Fibroblast of peridontal ligament (primary cell): ENCODE results near the gene KRTAP10-5.
"Not testable (repeated sequence)": the region's sequence is repeated elsewhere in the genome, so short reads cannot be mapped to it uniquely, and the experiment has no call there.

ENCODE experiments used
- DNase-seq: peaks from one replicate; pipeline ENCODE4 v3.0.0-alpha.2; 2010; ENCODE audit errors: extremely low read depth

KRTAP10-5 gene

DNA sequence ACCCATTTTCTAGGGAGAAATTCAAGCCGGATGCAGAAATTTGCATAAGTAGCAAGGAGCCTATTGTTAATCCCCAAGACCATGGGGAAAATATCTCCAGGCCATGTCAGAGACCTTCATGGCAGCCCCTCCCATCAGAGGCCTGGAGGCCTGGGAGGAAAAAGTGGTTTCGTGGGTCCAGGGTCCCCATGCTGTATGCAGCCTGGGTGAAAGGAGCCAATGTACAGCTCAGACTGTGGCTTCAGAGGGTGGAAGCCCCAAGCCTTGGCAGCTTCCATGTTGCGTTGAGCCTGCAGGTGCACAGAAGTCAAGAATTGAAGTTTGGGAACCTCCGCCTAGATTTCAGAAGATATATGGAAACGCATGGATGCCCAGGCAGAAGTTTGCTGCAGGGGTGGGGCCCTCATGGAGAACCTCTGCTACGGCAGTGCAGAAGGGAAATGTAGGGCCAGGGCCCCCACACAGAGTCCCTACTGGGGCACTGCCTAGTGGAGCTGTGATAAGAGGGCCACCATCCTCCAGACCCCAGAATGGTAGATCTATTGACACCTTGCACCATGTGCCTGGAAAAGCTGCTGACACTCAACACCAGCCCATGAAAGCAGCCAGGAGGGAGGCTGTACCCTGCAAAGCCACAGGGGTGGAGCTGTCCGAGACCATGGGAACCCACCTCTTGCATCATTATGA, 29.9 kb upstream of the KRTAP10-5 start:
- not testable (repeated sequence) for DNase-seq

DNA sequence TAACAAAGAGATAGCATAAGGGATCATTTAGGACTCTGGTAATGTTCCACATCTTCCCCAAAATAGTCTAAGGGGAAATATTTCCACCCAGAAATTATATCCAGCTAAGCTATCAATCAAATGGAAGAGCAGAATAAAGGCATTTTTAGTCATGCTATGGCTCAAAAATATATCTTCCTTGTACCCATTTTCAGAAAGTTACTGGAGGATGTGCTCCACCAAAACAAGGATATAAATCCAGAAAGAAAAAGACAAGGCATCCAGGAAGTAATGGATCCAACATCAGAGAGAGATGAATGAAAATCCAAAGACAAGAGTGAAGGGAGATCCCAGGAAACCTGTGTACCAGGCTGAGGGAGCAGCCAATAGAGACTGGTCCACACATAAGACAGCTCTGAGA, 28.8 kb upstream of the KRTAP10-5 start:
- DNase-seq, result no peak

DNA sequence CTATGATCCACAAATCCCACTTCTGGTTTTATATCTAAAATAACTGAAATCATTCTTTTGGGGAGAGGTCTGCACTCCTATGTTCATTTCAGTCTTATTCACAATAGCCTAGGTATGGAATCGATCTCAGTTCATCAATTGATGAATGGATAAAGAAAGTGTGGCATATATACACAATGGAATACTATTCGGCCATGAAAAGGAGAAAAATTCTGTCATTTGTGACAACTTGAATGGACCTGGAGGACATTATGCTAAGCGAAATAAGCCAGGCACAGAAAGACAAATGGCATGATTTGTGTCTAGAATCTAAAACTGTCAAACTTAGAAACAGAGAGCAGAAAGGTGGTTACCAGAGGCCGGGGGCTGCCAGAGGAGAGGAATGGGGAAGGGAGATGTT, 26.1 kb upstream of the KRTAP10-5 start:
- no peak for DNase-seq

DNA sequence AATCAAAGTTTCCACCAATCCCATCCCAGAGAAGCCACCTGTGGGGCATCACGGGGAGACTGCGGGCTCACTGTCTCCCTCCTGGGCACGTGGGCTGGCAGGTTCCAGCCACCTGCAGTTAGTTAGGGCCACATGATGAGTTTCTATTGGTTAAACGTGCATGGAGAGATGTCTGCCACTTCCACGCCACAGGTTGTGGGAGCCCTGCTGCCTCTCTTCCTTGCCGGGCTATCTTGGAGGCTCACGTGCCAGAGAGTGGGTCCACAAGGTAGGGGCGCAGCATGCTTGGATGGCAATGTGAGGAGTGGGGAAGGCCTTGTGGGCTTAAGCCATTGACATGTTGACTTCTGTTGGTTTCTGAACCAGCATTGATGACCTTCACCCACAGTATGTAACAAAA, 23.5 kb upstream of the KRTAP10-5 start:
- DNase-seq, result no peak

DNA sequence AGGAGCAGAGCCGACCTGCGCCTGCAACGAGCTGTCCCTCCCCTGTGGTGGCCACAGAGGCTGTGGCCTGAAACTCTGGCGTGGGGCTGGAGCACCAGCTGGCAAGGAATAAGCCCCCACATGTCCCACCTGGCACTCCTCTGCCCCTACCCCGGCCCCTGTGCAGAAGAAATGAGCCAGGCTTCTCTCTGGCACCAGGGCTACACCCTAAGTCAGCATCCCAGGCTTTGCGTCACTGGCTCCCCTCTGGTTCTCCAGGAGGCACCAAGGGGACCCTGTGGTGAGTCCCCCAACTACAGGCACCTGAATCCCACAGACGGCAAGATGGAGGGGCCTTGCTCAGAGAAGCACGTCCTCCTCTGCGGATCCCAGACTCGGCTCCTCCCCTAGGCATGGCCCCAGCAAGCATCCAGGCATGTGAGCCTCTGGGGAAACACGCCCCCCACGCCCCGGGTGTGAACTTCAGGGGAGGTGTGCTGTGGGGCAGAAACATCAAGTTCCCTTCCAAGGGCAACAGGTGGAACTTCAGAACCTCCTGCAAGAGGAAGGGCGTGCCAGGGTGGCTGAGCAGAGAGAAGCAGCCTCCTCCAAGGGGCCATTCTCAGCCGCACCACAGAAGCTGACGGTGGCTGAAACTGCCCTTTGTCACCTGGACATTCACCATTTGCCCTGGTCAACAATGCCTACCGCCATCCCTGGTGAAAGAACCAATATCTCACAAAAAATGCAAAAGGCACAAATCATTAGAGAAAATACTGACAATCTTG, 22.9 kb upstream of the KRTAP10-5 start:
- no peak for DNase-seq

DNA sequence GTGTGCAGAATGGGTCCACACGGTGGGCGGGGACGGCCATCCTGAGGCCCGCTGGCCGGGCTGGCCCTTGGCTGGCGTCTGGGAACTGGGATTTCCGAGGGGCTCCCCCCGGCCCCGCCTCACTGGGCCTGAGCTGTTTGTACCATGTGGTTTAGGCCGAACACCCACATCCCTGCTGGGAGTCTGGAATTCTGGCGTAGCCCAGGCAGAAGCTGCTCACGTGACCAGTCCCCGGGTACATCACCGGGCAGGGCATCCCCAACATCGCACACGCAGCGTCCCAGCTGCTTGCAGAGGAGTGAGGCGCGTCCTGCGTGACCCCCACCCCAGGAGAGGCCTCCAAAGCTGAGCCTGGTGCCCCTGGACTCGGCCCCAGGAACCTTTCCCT, 22.1 kb upstream of the KRTAP10-5 start:
- DNase-seq, result no peak

DNA sequence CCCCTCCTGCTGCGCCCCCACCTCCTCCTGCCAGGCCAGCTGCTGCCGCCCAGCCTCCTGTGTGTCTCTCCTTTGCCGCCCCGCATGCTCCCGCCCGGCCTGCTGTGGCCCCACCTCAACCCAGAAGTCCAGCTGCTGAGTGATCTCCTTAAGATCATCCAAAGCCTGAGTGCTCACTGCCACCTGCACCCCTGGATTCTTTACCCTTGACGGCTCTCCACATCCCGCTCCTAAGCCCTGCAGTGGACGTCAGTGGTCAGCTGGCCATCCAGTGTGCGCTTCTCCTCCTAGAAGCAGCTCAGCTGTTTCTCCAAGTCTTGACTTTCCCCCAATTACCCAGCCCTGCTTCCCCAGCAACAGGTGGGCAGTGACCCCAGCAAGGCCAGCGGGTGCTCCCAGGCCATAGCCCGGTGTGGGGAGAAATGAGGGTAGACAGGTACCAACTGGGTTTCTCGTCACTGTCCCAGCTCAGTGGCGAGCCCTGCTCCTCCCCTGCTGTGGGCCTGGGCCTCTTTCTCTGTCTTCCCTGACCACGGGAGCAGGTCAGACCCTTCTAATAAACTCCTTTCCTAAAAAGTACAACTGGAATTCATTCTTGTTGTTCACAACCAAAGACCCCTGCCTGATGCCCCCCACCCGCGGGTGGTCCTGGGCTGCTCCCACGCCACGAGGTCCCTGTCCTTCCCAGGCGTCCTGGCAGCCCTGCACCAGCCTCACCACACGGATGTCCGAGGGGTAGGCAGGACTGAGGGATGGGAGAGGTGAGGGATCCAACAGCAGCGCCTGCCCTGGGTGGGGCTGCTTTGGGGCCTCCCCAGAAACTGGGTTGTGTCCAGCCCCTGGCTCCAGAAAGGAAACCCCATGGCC, 21.4 kb upstream of the KRTAP10-5 start:
- DNase-seq, result no peak

DNA sequence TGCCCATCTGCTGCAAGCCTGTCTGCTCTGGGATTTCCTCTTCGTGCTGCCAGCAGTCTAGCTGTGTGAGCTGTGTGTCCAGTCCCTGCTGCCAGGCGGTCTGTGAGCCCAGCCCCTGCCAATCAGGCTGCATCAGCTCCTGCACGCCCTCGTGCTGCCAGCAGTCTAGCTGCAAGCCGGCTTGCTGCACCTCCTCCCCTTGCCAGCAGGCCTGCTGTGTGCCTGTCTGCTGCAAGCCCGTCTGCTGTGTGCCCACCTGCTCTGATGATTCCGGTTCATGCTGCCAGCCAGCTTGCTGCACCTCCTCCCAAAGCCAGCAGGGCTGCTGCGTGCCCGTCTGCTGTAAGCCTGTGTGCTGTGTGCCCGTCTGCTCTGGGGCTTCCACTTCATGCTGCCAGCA, 20.7 kb upstream of the KRTAP10-5 start:
- DNase-seq, result not testable (repeated sequence)

DNA sequence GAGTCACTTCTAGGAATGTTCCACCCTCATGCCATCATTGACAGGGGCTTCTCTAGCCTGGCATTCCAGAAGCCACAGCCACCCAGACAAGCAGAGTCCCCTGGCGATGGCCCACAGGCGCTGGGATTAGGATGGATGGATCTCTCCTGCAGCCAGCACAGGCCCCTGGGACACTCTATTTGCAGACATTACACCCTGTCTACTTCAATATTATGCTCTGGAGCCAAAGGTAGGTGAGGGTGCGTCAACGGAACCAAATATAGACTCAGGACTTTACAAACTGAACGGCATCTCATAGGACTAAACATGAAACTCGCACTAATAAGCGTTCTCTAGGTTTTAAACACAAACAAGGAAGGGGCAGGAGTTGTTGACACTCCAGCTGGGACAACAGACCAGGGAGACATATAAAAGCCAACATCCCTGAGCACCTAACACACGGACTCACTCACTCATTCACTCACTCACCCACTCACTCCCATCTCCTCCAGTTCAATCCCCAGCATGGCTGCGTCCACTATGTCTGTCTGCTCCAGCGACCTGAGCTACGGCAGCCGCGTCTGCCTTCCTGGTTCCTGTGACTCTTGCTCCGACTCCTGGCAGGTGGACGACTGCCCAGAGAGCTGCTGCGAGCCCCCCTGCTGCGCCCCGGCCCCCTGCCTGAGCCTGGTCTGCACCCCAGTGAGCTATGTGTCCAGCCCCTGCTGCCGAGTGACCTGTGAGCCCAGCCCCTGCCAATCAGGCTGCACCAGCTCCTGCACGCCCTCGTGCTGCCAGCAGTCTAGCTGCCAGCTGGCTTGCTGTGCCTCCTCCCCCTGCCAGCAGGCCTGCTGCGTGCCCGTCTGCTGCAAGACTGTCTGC, 19.9 kb upstream of the KRTAP10-5 start, which contains the start of gene KRTAP10-7:
Gene KRTAP10-7, plus strand, starts transcription at position 480 of the 861 bp plus-strand sequence. Its CDS starts 25 bp downstream, at position 505.
- not testable (repeated sequence) for DNase-seq

DNA sequence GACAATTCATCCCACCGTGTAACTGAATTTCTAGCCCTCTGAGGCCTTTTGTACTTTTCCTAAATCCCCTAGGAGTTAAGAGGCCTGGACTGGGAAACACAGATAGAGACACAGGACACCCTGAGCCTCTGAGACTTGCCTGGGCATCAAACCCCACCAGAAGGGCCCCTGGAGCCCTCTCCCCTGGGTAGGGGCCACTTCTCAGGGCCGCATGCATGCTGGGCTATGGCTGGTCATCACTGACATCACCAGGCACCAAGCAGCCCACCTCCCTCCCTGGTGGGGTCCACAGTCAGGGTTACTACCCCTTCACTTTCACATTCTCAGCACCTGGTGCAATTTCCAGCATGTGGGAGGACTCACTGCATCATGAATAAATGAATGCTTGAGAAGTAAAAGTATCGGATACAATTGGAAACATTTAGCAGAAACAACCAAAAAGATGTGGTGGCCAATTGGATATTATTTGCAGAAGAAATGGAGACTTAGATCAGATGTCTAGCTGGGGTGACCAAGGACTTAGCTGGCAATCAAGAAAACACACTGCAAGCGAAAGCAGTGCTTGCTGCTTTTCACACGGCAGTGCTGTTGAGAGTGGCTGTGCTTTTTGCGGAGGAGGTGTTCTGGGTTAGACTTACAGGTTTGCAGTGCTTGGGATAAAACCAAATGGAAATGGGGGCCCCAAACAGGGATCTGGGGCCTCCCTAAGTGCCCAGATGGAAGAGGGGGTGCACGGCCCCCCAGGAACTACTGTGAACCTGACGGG, 19.0 kb upstream of the KRTAP10-5 start:
- no peak for DNase-seq

DNA sequence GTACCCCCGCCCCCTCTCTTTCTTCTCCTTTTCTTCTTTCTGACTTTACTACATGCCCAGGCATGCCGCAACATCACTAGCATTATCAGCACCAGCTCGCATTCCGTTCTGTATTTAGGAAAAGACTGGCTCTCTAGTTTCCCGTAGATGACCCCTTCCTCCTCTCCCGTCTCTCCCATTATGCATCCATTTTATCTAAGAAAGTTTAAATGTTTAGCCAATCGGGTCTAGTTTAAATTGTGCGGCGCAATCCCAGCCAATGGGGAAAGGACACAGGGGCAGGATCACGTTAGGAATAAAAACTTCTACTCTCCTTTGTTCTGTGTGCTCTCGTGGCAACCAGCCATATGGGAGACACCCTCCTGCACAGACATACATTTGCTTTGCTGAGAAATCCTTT, 17.7 kb upstream of the KRTAP10-5 start:
- no peak for DNase-seq

DNA sequence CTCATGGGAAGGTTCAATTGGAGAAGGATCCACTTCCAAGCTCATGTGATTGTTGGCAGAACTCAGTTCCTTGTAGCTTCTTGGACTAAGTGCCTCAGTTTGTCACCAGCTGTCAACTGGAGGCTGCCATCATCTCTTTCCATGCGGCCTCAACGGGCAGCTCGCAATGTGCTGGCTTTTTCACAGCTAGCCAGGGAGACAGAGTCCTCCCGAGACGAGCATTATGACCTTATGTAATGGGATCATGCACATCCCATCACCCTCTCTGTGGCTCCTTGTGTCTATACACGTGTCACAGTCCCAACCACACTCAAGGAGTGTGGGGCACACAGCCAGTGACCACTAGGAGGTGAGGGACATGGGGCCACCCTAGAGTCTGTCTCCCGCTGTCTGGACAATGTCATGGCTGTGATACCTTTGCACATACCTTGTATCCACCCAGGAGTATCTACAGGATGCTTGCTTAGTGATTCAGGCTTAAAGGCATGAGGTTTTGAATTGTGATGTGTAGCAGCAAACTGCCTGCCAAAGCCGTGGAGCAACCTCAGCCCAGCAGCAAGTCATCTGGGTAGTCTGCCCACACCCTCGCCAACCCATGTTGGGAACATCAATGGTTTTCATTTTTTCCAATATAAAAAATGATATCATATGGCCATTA, 15.8 kb upstream of the KRTAP10-5 start:
- DNase-seq, result no peak

DNA sequence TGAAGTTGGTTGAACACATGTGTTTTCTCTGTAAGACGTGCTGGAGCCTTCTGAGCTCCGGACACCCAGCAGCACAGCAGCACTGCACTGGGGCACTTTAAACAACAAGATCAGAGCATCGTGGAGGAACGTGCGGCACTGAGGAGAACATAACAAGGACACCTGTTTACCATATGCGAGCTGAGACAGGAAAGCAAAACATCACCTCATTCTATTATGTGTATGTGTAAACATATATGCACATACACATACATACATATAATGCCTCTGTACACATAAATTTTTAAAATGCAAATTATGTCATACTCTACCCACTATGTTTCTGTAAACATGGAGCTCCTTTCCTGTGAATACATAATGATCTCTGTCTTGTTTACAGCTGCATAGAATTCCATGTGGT, 15.1 kb upstream of the KRTAP10-5 start:
- no peak for DNase-seq

DNA sequence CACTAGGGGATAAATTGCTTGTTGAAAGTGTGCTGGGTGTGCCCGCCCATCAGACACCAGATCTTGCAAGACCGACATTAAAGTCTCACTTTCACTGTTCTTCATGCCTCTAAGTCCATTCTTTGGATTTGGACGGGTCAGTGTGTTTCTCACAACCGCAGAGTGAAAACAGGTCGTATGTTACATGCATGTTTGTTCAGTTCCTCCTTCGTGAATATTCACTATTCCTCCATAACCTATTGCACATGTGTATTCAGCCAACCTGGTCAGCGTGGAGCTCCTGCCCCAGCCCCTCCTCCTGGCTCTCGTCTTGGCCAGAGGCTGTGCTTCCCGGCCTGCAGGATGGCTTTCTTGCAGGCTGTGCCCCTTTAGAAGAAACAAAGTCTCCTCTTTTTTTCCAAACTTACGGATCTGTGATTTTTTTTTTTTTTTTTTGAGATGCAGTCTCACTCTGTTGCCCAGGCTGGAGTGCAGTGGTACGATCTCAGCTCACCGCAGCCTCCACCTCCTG, 14.1 kb upstream of the KRTAP10-5 start:
- no peak for DNase-seq

DNA sequence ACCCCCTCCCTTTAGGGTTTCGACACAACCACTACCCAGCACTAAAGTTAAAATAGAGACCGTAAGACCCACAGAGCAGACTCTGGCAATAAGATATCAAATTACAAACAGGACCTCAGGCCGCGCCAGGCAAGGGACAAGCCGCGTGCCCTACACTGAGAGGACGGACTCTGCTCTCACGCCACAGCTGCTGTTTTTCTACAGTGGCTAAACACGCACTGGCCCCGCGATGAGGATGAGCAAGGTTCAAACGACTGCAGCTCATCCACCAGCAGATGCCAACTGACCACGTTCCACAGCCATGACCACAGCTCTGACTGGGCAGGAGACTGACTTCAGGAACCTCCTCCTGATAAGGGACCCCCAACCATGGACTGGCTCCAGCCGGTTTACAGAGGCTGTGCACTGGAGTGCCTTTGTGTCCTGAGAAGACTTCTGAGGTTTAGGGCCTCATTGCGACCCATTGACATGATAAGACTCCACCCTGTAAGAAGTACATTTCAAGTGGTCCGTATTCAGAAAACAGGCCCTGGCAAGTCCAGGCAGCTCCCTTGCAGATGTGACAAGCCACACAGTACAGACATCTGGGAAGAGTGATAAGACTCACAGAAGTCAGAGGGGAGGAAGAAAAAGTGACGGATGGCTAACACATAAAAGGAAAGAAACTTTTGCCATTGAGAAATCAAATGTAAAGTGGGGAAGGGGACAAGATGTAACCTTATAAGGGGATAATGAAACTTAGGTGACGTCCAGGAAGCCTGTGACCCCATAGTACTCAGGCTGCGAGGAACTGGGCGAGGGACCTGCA, 13.4 kb upstream of the KRTAP10-5 start:
- no peak for DNase-seq

DNA sequence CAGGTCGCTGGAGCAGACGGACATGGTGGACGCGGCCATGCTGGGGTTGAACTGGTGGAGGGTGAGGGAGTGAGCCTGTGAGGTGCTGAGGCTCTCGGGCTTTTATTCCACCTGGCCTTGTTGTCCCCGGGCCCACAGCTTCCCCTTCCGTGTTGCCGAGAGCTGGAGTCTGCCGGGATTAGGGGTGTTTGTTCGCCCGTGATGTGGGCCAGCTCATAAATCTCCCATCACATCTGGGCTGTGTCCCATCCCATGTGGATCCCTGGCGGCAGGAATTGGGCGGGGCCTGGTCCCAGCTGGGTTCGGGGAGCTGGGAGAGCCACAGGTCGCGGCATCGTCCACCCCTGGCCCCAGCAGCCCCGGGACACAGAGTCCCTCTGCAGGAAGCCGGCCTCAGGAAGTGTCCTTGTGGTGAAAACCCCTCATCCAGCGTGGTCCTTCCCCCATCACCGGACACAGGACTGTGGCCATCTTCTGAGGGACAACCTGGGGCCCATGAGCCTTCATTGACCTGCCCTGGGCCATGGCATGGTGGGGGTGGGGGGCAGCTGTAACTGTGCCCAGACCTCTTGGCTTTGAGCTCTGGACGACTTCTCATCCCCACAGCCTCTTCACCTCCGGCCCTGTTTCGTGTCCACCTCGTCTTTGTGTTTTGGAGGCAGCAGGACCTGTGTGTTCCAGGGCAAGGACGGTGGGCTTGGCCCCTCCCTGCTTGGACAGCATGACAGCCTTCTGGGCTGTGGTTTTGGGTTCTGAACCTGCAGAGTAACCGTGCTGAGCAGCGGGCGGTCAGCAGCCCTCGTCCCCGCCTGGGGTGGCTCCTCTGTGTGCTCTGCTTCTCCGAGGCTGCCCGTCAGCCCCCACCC, 12.3 kb upstream of the KRTAP10-5 start, which contains the start of gene KRTAP10-6:
Gene KRTAP10-6, minus strand, starts transcription at position 60 of the 866 bp plus-strand sequence. Its CDS starts 21 bp downstream, at position 39.
- no peak for DNase-seq

DNA sequence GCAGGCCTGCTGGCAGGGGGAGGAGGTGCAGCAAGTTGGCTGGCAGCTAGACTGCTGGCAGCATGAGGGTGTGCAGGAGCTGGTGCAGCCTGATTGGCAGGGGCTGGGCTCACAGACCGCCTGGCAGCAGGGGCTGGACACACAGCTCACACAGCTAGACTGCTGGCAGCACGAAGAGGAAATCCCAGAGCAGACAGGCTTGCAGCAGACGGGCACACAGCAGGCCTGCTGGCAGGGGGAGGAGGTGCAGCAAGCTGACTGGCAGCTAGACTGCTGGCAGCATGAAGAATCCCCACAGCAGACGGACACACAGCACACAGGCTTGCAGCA, 11.4 kb upstream of the KRTAP10-5 start:
- not testable (repeated sequence) for DNase-seq
